ENCODE data around the gene NDUFS7. TPM values are rescaled to one million over a fixed set of nuclear protein-coding genes. Genes with fewer than 3 reads are reported as not detected.
A peak's percentile ranks its signal among the peaks of the same experiment; 100 is the strongest.
"Not testable (repeated sequence)": the region's sequence is repeated elsewhere in the genome, so short reads cannot be mapped to it uniquely, and the experiment has no call there.

Gene NDUFS7
- total and polyA plus RNA-seq, 2 donors (not counting 3 experiments of a cell fraction or from before 2014, with no cell fraction given), result 101 to 224 TPM

DNA sequence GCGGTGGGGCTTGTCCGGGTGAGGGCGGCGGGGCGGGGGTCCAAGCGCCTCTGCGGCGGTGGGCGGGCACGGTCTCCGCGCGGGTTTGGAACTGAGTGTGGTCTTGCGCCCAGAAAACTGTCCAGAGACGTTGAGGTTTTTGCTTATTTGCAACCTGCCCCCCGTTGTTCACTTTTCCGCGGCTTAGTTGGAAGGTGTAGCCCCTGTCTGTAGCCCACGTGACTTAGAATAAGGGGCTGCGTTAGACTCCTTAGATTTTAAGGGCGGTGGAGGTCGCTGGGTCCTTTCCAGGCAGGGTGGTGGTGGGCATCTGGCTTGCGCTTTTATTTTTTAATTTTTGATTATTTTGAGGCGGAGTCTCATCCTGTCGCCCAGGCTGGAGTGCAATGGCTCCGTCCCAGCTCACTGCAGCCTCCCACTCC is 55.2 kb downstream of the NDUFS7 start:
- FAIRE-seq, result peak; percentile 42
- H3K4me3 ChIP-seq (replicated peaks in 1 of 3; ENCODE audit: insufficient read depth in 1 of 3, low read depth in 1 of 3, low read length in 3 of 3), result peak overlapping the region; percentile 75 to 89 (median 85)
- no peak overlapping the region for H2AFZ ChIP-seq (ENCODE audit: low read depth, low read length)
- H3K79me2 ChIP-seq (ENCODE audit: control insufficient read depth, insufficient read depth, low read length), result peaks cover 34% of the 10 kb centered on the region
- no peaks in the 10 kb centered on the region for H3K27me3 ChIP-seq (ENCODE audit: control insufficient read depth in 2 of 2, insufficient read depth in 2 of 2, low read length in 2 of 2)
- H4K20me1 ChIP-seq (replicated peaks; ENCODE audit: control insufficient read depth, extremely low read depth, insufficient read depth, low read length), result no peaks in the 10 kb centered on the region
- BruUV-seq (replicated peaks), result no TSS peak
- intact Hi-C loops (cut with micrococcal nuclease) (loop anchor here (1.0 to 2.0 kb wide), 3 partner anchors 24 to 160 kb away; partner anchors contain the start of gene DAZAP1), dilution Hi-C loops (cut with MboI; ENCODE audit: extremely low pct_ligation_motif_present, low sequenced_read_pairs) (no loop called here)
- POLR2A ChIA-PET, result no interaction called here
- H3K27ac ChIP-seq (ENCODE audit: insufficient read depth, low read depth, low read length), result peak overlapping the region; percentile 89
- peaks cover 7 to 29% of the 10 kb centered on the region in 2 experiments for H3K36me3 ChIP-seq (ENCODE audit: control insufficient read depth in 2 of 2, extremely low read depth in 1 of 2, insufficient read depth in 2 of 2, low read length in 2 of 2)
- H3K9me3 ChIP-seq (replicated peaks; ENCODE audit: control insufficient read depth, insufficient read depth, low read length), result no peaks in the 10 kb centered on the region
- H3K4me2 ChIP-seq (ENCODE audit: insufficient read depth, low read length), result peak overlapping the region; percentile 58
- CTCF ChIA-PET, result no interaction called here
- DNase-seq (ENCODE audit: low read depth, low spot score), result peak; percentile 18
- TF ChIP-seq FOS (IDR thresholded peaks at IDR 0.05; ENCODE audit: borderline replicate concordance, insufficient read depth, low read length) (no peak), EZH2 (IDR thresholded peaks at IDR 0.05; ENCODE audit: borderline replicate concordance, low read depth, low read length, severe bottlenecking) (no peak), POLR2A (IDR thresholded peaks at IDR 0.05; ENCODE audit: low read depth, low read length) (no peak), MAX (IDR thresholded peaks at IDR 0.05; ENCODE audit: insufficient read depth, insufficient read length) (no peak), JUN (IDR thresholded peaks at IDR 0.05; ENCODE audit: borderline replicate concordance, insufficient read depth, insufficient read length, low read depth) (no peak), GATA2 (IDR thresholded peaks at IDR 0.05; ENCODE audit: insufficient read depth, insufficient read length, low read depth, low read length) (no peak), POLR2AphosphoS5 (IDR thresholded peaks at IDR 0.05; ENCODE audit: insufficient read depth, low read depth, low read length) (no peak), MYC (IDR thresholded peaks at IDR 0.05; ENCODE audit: low read depth, low read length) (no peak)
- TF ChIP-seq, protein P1, sequence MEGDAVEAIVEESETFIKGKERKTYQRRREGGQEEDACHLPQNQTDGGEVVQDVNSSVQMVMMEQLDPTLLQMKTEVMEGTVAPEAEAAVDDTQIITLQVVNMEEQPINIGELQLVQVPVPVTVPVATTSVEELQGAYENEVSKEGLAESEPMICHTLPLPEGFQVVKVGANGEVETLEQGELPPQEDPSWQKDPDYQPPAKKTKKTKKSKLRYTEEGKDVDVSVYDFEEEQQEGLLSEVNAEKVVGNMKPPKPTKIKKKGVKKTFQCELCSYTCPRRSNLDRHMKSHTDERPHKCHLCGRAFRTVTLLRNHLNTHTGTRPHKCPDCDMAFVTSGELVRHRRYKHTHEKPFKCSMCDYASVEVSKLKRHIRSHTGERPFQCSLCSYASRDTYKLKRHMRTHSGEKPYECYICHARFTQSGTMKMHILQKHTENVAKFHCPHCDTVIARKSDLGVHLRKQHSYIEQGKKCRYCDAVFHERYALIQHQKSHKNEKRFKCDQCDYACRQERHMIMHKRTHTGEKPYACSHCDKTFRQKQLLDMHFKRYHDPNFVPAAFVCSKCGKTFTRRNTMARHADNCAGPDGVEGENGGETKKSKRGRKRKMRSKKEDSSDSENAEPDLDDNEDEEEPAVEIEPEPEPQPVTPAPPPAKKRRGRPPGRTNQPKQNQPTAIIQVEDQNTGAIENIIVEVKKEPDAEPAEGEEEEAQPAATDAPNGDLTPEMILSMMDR (IDR thresholded peaks at IDR 0.05; ENCODE audit: extremely low read depth in 1 of 2, insufficient read depth in 1 of 2, low read depth in 1 of 2, low read length in 2 of 2), result no peak
- H3K9me1 ChIP-seq (replicated peaks; ENCODE audit: control insufficient read depth, extremely low read depth, insufficient read depth, low read length), result no peaks in the 10 kb centered on the region
- H3K9ac ChIP-seq (replicated peaks; ENCODE audit: extremely low read depth, insufficient read depth, low read length), result peak overlapping the region; percentile 91
- H3K4me1 ChIP-seq (ENCODE audit: control insufficient read depth, extremely low read depth, insufficient read depth, low read length), result peaks cover 6% of the 10 kb centered on the region

GRCh38 chr19:1439525-1440417 is 56.1 kb downstream of the NDUFS7 start:
- Histone ChIP-seq H3K4me2 (ENCODE audit: insufficient read depth, low read length) (peak overlapping the region; percentile 58), H3K79me2 (ENCODE audit: control insufficient read depth, insufficient read depth, low read length) (peaks cover 34% of the 10 kb centered on the region), H3K36me3 (ENCODE audit: control insufficient read depth in 2 of 2, extremely low read depth in 1 of 2, insufficient read depth in 2 of 2, low read length in 2 of 2) (peaks cover 7 to 24% of the 10 kb centered on the region in 2 experiments), H3K4me3 (replicated peaks in 1 of 3; ENCODE audit: insufficient read depth in 1 of 3, low read depth in 1 of 3, low read length in 3 of 3) (peak overlapping the region; percentile 75 to 89 (median 85)), H3K9ac (replicated peaks; ENCODE audit: extremely low read depth, insufficient read depth, low read length) (peak overlapping the region; percentile 91)
- CTCF ChIA-PET; H4K20me1 ChIP-seq (replicated peaks; ENCODE audit: control insufficient read depth, extremely low read depth, insufficient read depth, low read length); H3K27me3 ChIP-seq (ENCODE audit: control insufficient read depth in 2 of 2, insufficient read depth in 2 of 2, low read length in 2 of 2); FAIRE-seq; BruUV-seq (replicated peaks); H3K4me1 ChIP-seq (ENCODE audit: control insufficient read depth, extremely low read depth, insufficient read depth, low read length); POLR2A ChIA-PET; H3K27ac ChIP-seq (ENCODE audit: insufficient read depth, low read depth, low read length); DNase-seq (ENCODE audit: low read depth, low spot score); dilution Hi-C loops (cut with MboI; ENCODE audit: extremely low pct_ligation_motif_present, low sequenced_read_pairs); H2AFZ ChIP-seq (ENCODE audit: low read depth, low read length); H3K9me1 ChIP-seq (replicated peaks; ENCODE audit: control insufficient read depth, extremely low read depth, insufficient read depth, low read length); H3K9me3 ChIP-seq (replicated peaks; ENCODE audit: control insufficient read depth, insufficient read depth, low read length): not testable (repeated sequence)
- intact Hi-C loops (cut with micrococcal nuclease), result loop anchor here (2.0 kb wide), 1 partner anchor 25 kb away; no protein-coding TSS in a partner anchor
